Activated naive CD4-positive, alpha-beta T cell treated with anti-CD3 and anti-CD28 coated beads for 36 hours (primary cell): Measurements from ENCODE around the gene PLK2. TPM values are rescaled to one million over a fixed set of nuclear protein-coding genes. Genes with fewer than 3 reads are reported as not detected.

Source experiments
- CTCF ChIA-PET: fragments of 350-600 bp; sonication (Branson Sonifier 250); formaldehyde crosslinking; loops from one replicate; lab custom pipeline; 2021; ENCODE audit warnings: antibody characterized with exemption; lab: Charles Lee
- DNase-seq: peaks from one replicate; pipeline ENCODE4 v3.0.0-alpha.2; 2020
- H3K27ac Mint-ChIP-seq: one replicate; pipeline ENCODE4 v1.8.0; 2021; ENCODE audit warnings: mild to moderate bottlenecking, mixed read lengths
- H3K27me3 Mint-ChIP-seq: one replicate; pipeline ENCODE4 v1.8.0; 2021; ENCODE audit warnings: low read depth, mixed read lengths
- H3K36me3 Mint-ChIP-seq: one replicate; pipeline ENCODE4 v1.8.0; 2021; ENCODE audit warnings: low read depth, mixed read lengths
- H3K4me1 Mint-ChIP-seq: one replicate; pipeline ENCODE4 v1.8.0; 2021; ENCODE audit warnings: low read depth, mixed read lengths
- H3K4me3 Mint-ChIP-seq: one replicate; pipeline ENCODE4 v1.8.0; 2021; ENCODE audit warnings: mild to moderate bottlenecking, moderate library complexity, mixed read lengths
- H3K9me3 Mint-ChIP-seq: one replicate; pipeline ENCODE4 v1.8.0; 2021; ENCODE audit warnings: mixed read lengths
- intact Hi-C: fragments of 100-400 bp; cut with micrococcal nuclease; formaldehyde crosslinking; loops from one replicate; pipeline ENCODE4 v1.15.1; 2023
- total RNA-seq, 2 experiments: library from RNA; stranded (reverse); gene quantifications; one replicate each; pipeline ENCODE4 v1.2.3, GENCODE V29; 2021

The PLK2 gene
- total RNA-seq, 2 experiments from 2014 or later: 7.8 to 10.9 TPM

DNA sequence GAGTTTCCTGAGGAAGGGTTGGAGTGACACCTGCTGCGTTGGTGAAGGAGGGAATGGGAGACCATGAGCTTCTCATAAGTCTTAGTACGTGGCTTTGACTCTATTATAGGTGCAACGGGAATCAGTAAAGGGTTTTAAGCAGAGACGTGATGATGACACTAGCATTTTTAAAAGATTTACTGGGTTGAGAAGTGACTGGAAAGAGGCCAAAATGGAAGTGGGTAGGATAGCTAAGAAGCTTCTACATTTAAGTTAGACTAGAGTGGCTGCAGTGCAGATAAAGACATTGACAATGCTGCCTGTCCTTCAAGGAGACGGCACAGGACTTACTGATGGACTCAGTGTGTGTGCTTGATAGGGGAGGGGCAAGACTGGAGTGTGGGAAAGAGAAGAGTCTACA is 37.5 kb upstream of the PLK2 start:
- intact Hi-C loops: no loop called here
- CTCF ChIA-PET: interaction anchor here (0.6 to 3.1 kb wide), 3 partner anchors 353 to 999 kb away, joined by 3 to 21 read pairs (median 4); no protein-coding TSS in a partner anchor
- Mint-ChIP-seq H3K36me3 (no peaks in the 10 kb centered on the region), H3K27me3 (peaks cover 5% of the 10 kb centered on the region), H3K4me1 (peaks cover 7% of the 10 kb centered on the region), H3K9me3 (no peaks in the 10 kb centered on the region), H3K4me3 (no peak overlapping the region), H3K27ac (no peak overlapping the region)
- no peak for DNase-seq

DNA sequence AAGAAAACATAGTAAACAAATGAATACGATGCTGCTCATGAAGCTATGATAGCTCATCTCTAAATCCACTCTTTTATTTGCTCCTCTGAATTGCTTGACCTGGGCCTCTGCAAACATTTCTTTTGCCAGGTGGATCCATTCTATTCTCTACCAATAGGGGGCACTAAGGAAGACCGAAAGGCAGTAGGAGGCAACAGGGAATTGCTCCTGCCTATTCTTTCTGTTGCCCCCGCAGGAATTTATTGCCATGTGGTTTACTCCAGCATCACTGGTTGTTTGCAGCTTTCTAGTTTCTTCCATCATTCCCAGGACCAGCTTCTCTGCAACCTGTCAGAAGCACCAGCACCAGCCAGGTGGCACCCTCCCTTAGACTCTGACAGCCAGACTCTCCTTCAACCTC is 36.6 kb upstream of the PLK2 start:
- Mint-ChIP-seq H3K27me3 (peaks cover 5% of the 10 kb centered on the region), H3K9me3 (no peaks in the 10 kb centered on the region), H3K36me3 (no peaks in the 10 kb centered on the region), H3K4me3 (no peak overlapping the region), H3K27ac (no peak overlapping the region), H3K4me1 (peaks cover 7% of the 10 kb centered on the region)
- intact Hi-C loops: no loop called here
- no peak for DNase-seq
- CTCF ChIA-PET: interaction anchor here (3.1 kb wide), 1 partner anchor 354 kb away, joined by 21 read pairs; no protein-coding TSS in a partner anchor

DNA sequence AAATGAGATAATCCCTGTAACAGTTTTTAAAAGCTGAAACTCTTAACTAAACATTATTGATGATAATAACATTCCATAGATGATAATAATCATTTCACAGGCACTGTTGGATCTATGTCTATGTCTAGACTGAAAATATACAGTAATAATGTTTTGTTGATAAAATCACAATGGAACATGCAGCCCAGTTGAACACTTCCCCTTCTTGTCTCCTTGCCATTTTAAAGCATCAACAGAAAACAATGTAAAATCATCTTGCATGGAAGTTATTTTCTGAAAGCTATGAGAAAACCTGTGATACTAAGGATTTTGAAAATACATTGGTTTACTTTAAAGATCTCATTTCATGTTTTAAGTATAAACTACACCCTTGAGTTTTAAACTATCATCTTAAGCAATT is 33.3 kb upstream of the PLK2 start:
- CTCF ChIA-PET: no interaction called here
- H3K27ac Mint-ChIP-seq: no peak overlapping the region

DNA sequence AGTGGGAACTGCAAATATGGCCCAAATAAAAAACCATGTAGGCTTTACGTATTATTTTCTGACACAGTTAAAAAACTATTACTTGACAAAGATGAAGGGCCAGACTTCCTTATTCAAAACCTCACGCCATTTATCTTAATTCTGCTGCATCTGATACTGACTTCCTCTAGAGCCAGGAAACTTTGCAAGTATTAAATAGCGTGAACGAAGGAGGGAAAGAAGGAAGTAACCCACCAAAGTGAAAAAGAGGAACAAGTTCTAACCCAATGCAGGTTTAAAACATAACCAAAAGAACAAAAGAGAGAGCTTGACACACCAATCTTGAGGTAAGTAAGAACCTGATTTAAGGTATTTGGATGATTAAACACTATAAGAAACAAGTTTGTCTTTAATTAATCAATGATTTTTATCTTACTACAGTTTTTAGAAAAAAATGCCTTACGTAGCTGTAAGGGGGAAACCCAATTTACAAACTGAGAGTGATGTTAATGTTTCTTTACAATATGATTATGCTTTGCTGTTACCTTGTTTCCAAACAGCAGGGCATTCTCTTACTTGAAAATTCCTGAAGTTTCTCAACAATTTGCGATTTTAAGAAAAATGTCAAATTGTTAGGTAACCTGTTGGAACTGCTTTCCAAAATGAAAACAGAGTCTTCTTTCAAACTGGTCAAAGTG is 31.5 kb upstream of the PLK2 start, which contains the start of gene GAPT:
Gene GAPT, plus strand, starts transcription at position 220 of the 677 bp plus-strand sequence. CDS start 3,102 bp downstream, outside the sequence.
- Mint-ChIP-seq H3K27me3 (peaks cover 23% of the 10 kb centered on the region), H3K36me3 (no peaks in the 10 kb centered on the region), H3K4me3 (no peak within 1 kb of the TSS), H3K9me3 (no peaks in the 10 kb centered on the region), H3K27ac (no peak within 1 kb of the TSS), H3K4me1 (no peaks in the 10 kb centered on the region)
- DNase-seq: no peak
- intact Hi-C loops: no loop called here
- CTCF ChIA-PET: interaction anchor here (1.0 kb wide), 1 partner anchor 11 kb away, joined by 3 read pairs; no protein-coding TSS in a partner anchor

More for the DNA sequence above, 33.3 kb upstream of the PLK2 start:
- Mint-ChIP-seq H3K9me3 (no peaks in the 10 kb centered on the region), H3K27me3 (peaks cover 18% of the 10 kb centered on the region), H3K4me1 (no peaks in the 10 kb centered on the region), H3K4me3 (no peak overlapping the region), H3K36me3 (no peaks in the 10 kb centered on the region)
- DNase-seq: no peak
- intact Hi-C loops: no loop called here

DNA sequence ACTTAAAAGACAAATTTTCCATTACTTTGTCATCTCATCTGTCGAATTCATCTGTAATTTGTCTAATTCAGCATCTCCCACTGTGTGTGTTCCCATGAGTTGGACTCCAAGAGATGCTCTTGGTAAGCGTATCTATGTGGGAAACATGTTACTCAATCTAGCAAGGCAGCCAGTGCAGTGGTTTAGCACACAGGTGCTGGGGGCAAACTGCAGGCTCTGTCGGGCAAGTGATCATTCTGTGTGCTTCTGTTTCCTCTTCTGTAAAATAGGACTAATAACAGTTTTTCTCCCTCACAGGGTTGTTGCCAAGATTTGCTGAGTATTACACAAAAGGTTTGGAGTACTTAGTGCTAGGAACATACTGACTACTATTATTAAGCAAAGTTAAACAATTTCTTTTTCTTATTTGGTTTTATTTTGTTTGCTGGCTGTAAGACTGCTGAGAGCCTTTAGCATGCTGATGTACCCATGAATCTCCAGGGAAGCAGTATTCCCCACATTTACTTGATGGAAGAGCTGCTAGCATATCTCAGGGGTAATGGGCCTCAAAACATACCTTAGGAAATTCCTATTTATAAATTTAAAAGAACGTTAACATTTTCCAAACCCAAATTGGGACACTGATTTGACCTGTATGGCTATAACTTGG is 30.6 kb upstream of the PLK2 start:
- Mint-ChIP-seq H3K4me3 (no peak overlapping the region), H3K36me3 (no peaks in the 10 kb centered on the region), H3K27me3 (peaks cover 22% of the 10 kb centered on the region), H3K9me3 (no peaks in the 10 kb centered on the region), H3K27ac (no peak overlapping the region), H3K4me1 (no peaks in the 10 kb centered on the region)
- no peak for DNase-seq
- intact Hi-C loops: no loop called here
- CTCF ChIA-PET: interaction anchor here (0.6 to 1.0 kb wide), 2 partner anchors 12 to 359 kb away, joined by 3 read pairs; no protein-coding TSS in a partner anchor

DNA sequence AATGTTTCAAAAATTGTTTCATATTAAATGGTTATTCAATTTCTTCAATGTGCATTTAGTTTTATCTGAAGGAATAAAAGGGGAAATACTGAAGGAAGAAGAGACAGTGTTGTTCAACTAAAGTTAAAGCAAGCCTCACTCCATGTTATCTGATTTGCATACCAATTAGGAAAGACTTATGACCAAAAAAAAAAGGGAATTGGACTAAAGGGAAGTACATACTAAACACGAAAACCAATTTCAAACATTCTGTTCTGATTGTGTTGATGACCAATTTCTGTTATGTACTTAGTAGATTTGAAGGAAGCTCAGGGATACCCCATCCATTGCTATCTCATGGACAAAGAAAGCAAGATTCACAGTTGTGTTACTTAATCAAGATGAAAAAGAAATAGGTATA is 26.4 kb upstream of the PLK2 start:
- Mint-ChIP-seq H3K4me3 (no peak overlapping the region), H3K27ac (no peak overlapping the region), H3K27me3 (peaks cover 19% of the 10 kb centered on the region), H3K4me1 (no peaks in the 10 kb centered on the region), H3K36me3 (no peaks in the 10 kb centered on the region), H3K9me3 (no peaks in the 10 kb centered on the region)
- no peak for DNase-seq
- intact Hi-C loops: no loop called here
- CTCF ChIA-PET: interaction anchor here (1.0 kb wide), 1 partner anchor 26 kb away, joined by 3 read pairs; the partner anchor contains the start of gene PLK2

DNA sequence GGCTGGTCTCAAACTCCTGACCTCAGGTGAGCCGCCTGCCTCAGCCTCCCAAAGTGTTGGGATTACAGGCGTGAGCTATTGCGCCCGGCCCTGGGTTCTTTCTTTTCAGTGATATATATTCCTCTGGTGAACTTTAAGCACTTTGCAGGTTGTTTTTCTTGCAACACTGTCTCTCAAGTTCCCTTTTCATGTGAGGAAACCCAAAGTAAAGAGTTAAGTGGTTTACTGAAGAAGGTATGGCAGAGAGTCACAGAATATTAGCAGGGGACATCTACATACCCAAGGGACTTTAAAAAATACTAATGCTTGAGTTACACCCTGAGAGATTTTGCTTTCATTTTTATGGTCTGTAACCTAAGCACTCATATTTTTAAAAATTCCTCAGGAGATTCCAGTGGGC is 24.6 kb upstream of the PLK2 start:
- H3K27me3 Mint-ChIP-seq: peaks cover 14% of the 10 kb centered on the region
- H3K4me1 Mint-ChIP-seq: no peaks in the 10 kb centered on the region
- no peaks in the 10 kb centered on the region for H3K9me3 Mint-ChIP-seq
- no peak for DNase-seq
- H3K4me3 Mint-ChIP-seq: no peak overlapping the region
- no peak overlapping the region for H3K27ac Mint-ChIP-seq
- H3K36me3 Mint-ChIP-seq: no peaks in the 10 kb centered on the region
- CTCF ChIA-PET: no interaction called here
- intact Hi-C loops: no loop called here

DNA sequence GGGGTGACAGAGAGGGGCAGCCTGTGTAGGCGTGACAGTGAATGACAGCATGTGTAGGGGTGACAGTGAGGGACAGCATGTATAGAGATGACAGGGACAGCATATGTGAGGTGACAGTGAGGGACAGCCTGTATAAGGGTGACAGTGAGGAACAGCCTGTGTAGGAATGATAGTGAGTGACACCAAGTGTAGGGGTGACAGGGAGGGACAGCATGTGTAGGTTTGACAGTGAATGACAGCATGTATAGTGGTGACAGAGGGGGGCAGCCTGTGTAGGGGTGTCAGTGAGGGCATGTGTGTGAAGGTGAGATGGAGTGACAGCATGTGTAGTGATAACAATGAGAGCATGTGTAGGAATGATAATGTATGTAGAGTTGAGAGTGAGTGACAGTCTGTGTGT is 22.6 kb upstream of the PLK2 start:
- no peak overlapping the region for H3K27ac Mint-ChIP-seq
- CTCF ChIA-PET: no interaction called here
- H3K27me3 Mint-ChIP-seq: peaks cover 2% of the 10 kb centered on the region
- intact Hi-C loops: no loop called here
- H3K4me1 Mint-ChIP-seq: no peaks in the 10 kb centered on the region
- no peak overlapping the region for H3K4me3 Mint-ChIP-seq
- H3K9me3 Mint-ChIP-seq: no peaks in the 10 kb centered on the region
- no peaks in the 10 kb centered on the region for H3K36me3 Mint-ChIP-seq
- DNase-seq: no peak

DNA sequence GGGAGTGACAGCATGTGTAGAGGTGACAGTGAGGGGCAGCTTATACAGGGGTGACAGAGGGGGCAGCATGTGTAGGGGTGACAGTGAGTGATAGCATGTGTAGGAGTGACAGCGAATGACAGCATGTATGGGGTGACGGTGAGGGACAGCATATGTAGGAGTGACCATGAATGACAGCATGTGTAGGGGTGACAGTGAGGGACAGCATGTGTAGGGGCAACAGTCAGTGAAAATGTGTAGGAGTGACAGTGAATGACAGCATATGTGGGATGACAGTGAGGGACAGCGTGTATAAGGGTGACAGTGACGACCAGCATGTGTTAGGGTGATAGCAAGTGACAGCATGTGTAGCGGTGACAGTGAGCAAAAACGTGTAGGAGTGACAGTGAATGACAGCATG is 21.9 kb upstream of the PLK2 start:
- DNase-seq: no peak
- no peaks in the 10 kb centered on the region for H3K9me3 Mint-ChIP-seq
- no peaks in the 10 kb centered on the region for H3K36me3 Mint-ChIP-seq
- no peaks in the 10 kb centered on the region for H3K4me1 Mint-ChIP-seq
- peaks cover 4% of the 10 kb centered on the region for H3K27me3 Mint-ChIP-seq
- no peak overlapping the region for H3K4me3 Mint-ChIP-seq
- CTCF ChIA-PET: no interaction called here
- intact Hi-C loops: no loop called here
- H3K27ac Mint-ChIP-seq: no peak overlapping the region

DNA sequence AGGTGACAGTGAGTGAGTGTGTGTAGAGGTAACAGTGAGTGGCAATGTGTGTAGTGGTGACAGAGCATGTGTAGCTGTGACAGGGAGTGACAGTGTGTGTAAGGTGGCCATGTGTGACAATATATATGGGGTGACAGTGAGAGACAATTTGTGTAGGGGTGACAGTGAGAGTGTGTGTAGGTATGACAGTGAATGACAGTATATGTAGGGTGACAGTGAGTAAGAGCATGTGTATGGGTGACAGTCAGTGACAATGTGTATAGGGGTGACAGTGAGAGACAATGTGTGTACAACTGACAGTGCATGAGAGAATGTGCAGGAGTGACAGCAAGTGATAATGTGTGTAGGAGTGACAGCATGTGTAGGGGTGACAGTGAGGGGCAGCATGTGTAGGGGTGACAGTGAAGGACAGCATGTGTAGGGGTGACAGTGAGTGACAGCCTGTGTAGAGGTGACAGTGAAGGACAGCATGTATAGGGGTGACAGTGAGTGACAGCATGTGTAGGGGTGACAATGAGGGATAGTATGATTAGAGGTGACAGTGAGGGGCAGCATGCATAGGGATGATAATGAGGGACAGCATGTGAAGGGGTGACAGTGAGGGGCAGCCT is 21.3 kb upstream of the PLK2 start:
- CTCF ChIA-PET: no interaction called here
- no peaks in the 10 kb centered on the region for H3K36me3 Mint-ChIP-seq
- H3K27me3 Mint-ChIP-seq: peaks cover 7% of the 10 kb centered on the region
- no peak for DNase-seq
- intact Hi-C loops: no loop called here
- no peaks in the 10 kb centered on the region for H3K9me3 Mint-ChIP-seq
- H3K4me1 Mint-ChIP-seq: no peaks in the 10 kb centered on the region
- H3K4me3 Mint-ChIP-seq: no peak overlapping the region
- no peak overlapping the region for H3K27ac Mint-ChIP-seq

DNA sequence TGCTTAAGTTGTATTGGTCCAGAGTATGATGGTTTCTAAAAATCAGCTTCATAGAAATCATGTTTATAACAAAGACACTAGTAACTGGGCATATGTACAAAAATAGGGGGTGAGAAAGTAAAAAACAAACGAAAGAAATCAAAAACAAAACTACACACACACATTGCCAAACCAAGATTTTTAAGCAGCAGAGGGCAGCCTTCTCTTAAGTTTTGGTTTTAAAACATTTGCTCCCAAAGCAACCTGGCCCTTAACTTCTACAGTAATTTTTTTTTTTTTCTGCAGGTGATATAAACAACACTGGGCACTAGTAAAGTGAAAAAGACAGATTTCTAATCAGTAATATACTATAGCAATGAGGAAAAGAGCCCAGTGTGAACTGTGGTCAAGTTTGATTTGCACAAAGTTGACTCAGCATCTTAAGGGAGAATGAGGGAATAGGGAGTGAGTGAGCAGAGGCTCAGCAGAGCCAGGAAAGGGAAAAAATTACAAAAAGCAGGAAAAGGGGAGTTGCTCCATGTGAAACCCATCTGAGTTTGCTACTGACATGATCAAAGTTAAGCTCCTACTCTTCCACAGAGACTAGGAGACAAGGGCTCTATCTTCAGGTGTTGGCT is 18.0 kb upstream of the PLK2 start:
- H3K4me3 Mint-ChIP-seq: no peak overlapping the region
- intact Hi-C loops: loop anchor here (1.0 to 10.0 kb wide), 2 partner anchors 372 to 697 kb away; no protein-coding TSS in a partner anchor
- no peak overlapping the region for H3K27ac Mint-ChIP-seq
- H3K36me3 Mint-ChIP-seq: no peaks in the 10 kb centered on the region
- CTCF ChIA-PET: interaction anchor here (0.6 to 2.5 kb wide), 4 partner anchors 15 to 1066 kb away, joined by 3 to 8 read pairs (median 4); no protein-coding TSS in a partner anchor
- H3K9me3 Mint-ChIP-seq: peaks cover 7% of the 10 kb centered on the region
- peaks cover 7% of the 10 kb centered on the region for H3K27me3 Mint-ChIP-seq
- no peaks in the 10 kb centered on the region for H3K4me1 Mint-ChIP-seq
- no peak for DNase-seq

DNA sequence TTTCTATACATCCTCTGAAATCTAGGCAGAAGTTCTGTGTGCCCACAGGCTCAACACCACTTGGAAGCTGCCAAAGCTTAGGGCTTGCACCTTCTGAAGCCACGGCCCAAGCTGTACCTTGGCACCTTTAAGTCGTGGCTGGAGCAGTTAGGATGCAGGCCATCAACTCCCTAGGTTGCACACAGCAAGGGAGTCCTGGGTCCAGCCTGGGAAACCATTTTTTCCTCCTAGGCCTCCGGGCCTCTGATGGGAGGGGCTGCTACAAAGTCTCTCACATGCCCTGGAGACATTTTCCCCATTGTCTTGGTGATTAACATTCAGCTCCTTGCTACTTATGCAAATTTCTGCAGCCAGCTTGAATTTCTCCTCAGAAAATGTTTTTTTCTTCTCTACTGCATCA is 15.5 kb upstream of the PLK2 start:
- Mint-ChIP-seq H3K27ac (no peak overlapping the region), H3K9me3 (peaks cover 7% of the 10 kb centered on the region)
- CTCF ChIA-PET: no interaction called here

More for the DNA sequence above, 15.5 kb upstream of the PLK2 start:
- Mint-ChIP-seq H3K36me3 (no peaks in the 10 kb centered on the region), H3K27me3 (peaks cover 10% of the 10 kb centered on the region), H3K4me3 (no peak overlapping the region), H3K4me1 (no peaks in the 10 kb centered on the region)
- intact Hi-C loops: loop anchor here (10.0 kb wide), 1 partner anchor 699 kb away; no protein-coding TSS in a partner anchor
- no peak for DNase-seq
